ENCODE measurements around the gene HOOK2. TPM values are rescaled to one million over a fixed set of nuclear protein-coding genes. Genes with fewer than 3 reads are reported as not detected.
"Not testable (repeated sequence)": the region's sequence is repeated elsewhere in the genome, so short reads cannot be mapped to it uniquely, and the experiment has no call there.

HOOK2 gene
- total and polyA plus RNA-seq, 2 of the 8 experiments (the other 6 are each of a cell fraction or from before 2014, with no cell fraction given): 23.8 to 63.2 TPM

DNA sequence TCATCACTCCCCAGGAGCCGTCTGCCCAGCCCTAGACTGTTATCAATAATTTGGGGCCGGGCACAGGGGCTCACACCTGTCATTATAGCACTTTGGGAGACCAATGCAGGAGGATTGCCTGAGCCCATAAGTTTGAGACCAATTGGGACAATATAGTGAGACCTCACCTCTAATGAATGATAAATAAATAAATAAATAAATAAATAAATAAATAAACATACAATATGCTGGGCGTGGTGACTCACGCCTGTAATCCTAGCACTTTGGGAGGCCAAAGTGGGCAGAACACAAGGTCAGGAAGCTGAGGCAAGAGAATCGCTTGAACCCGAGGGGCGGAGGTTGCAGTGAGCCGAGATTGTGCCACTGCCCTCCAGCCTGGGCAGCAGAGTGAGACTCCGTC is 62.0 kb downstream of the HOOK2 start:
- not testable (repeated sequence) for FAIRE-seq; H3K4ac ChIP-seq (replicated peaks; ENCODE audit: insufficient read length, low read depth, low read length); H3K79me1 ChIP-seq (ENCODE audit: low read depth, low read length); H4K91ac ChIP-seq (replicated peaks; ENCODE audit: insufficient read length, low read length); H2BK5ac ChIP-seq (ENCODE audit: low read depth, low read length); H3K23ac ChIP-seq (ENCODE audit: insufficient read length); H3K56ac ChIP-seq (replicated peaks; ENCODE audit: insufficient read length, low read depth, low read length); DNase-seq (ENCODE audit: low read depth in 1 of 2, low spot score in 2 of 2); H2AFZ ChIP-seq (ENCODE audit: low read length); H3K9ac ChIP-seq (replicated peaks in 1 of 4; ENCODE audit: extremely low read depth in 1 of 4, low read depth in 3 of 4, low read length in 3 of 4); H2BK20ac ChIP-seq (ENCODE audit: low read length); H3K4me2 ChIP-seq (ENCODE audit: insufficient read depth in 1 of 2, low read depth in 2 of 2, low read length in 2 of 2); H2BK15ac ChIP-seq (ENCODE audit: low read length); H2BK12ac ChIP-seq (ENCODE audit: low read depth, low read length); H3K9me3 ChIP-seq (ENCODE audit: insufficient read depth in 2 of 2, low read depth in 1 of 2, low read length in 1 of 2); H3K27me3 ChIP-seq (replicated peaks in 1 of 4; ENCODE audit: control insufficient read depth in 3 of 4, extremely low read depth in 1 of 4, insufficient read depth in 3 of 4, low read length in 3 of 4); H4K5ac ChIP-seq (ENCODE audit: insufficient read length, low read depth, low read length); H3K14ac ChIP-seq (ENCODE audit: insufficient read length); H3K27ac ChIP-seq (ENCODE audit: low read depth, low read length); H3K23me2 ChIP-seq (ENCODE audit: low read depth, low read length); H2AK5ac ChIP-seq (ENCODE audit: low read depth, low read length); H4K8ac ChIP-seq (ENCODE audit: extremely low read depth, insufficient read depth, low read length); H2BK120ac ChIP-seq (replicated peaks; ENCODE audit: low read depth, low read length); H3K18ac ChIP-seq (ENCODE audit: extremely low read depth, low read length); H3K4me1 ChIP-seq (replicated peaks in 1 of 4; ENCODE audit: control insufficient read depth in 3 of 4, insufficient read depth in 4 of 4, low read length in 3 of 4); H3K4me3 ChIP-seq (ENCODE audit: extremely low read depth in 1 of 4, insufficient read depth in 2 of 4, low read depth in 3 of 4, low read length in 4 of 4)
- ChIA-PET POLR2A (ENCODE audit: partially characterized antibody) (interaction anchor here (0.6 to 12.9 kb wide), 7 partner anchors 9 to 51 kb away, joined by 3 to 258 read pairs (median 7); partner anchors contain the start of genes GET3 and TRIR), CTCF (ENCODE audit: partially characterized antibody) (interaction anchor here (0.8 to 13.0 kb wide), 10 partner anchors 15 to 105 kb away, joined by 3 to 81 read pairs (median 4); no protein-coding TSS in a partner anchor)
- WGBS, 2 experiments (ENCODE audit: extremely low coverage in 1 of 2, insufficient coverage in 1 of 2, insufficient read length in 1 of 2, insufficient replicate concordance in 2 of 2, low coverage in 1 of 2, low lambda C conversion rate in 2 of 2, missing lambda C conversion rate in 1 of 2): 94% methylated on average over 9 of the region's 9 CpGs; no CpG with 5 or more reads in 1 of the 2 experiments
- peaks cover 0 to 19% of the 10 kb centered on the region in 2 experiments; a peak in 2 of 4 replicates for H3K79me2 ChIP-seq (ENCODE audit: control insufficient read depth in 1 of 2, insufficient read depth in 2 of 2, low read length in 2 of 2)
- H4K20me1 ChIP-seq (replicated peaks in 1 of 2; ENCODE audit: control insufficient read depth in 1 of 2, insufficient read depth in 2 of 2, low read length in 2 of 2): peaks cover 9 to 23% of the 10 kb centered on the region in 2 experiments
- H3K36me3 ChIP-seq (ENCODE audit: control insufficient read depth in 2 of 4, insufficient read depth in 4 of 4, low read length in 3 of 4): peaks cover 40 to 71% (median 56%) of the 10 kb centered on the region in 4 experiments

Small RNAs within 50 kb of the gene (microRNA-seq; reads per million reads assigned to microRNA genes)
- gene MIR5684 (ENCODE audit: borderline microRNAs expressed in 2 of 2, borderline number of aligned reads in 2 of 2, borderline replicate concordance in 1 of 2): 0 reads per million in 2 experiments

Small RNAs within 50 kb of the gene (small RNA-seq; reads per million reads assigned to genes)
- not detected for gene MIR5684 (ENCODE audit: insufficient read depth)

Other genes with a start within 250 kb of the HOOK2 start
- 7.8 and 10.4 TPM in 2 replicates for gene ZNF564, start 224.1 kb downstream of the HOOK2 start, total RNA-seq (2021; fragmentation: NEBNext Ultra II Directional; extraction: Animal tissue kit (Norgen Biotek cat#: 25700))
- 0.89 and 0.91 TPM in 2 replicates for gene ZNF564, start 224.1 kb downstream of the HOOK2 start, polyA plus RNA-seq (2011; rRNA removed)
- gene ZNF490, start 164.7 kb downstream of the HOOK2 start, total RNA-seq (2021; fragmentation: NEBNext Ultra II Directional; extraction: Animal tissue kit (Norgen Biotek cat#: 25700)): 9.0 TPM in 2 replicates
- 1.6 and 1.7 TPM in 2 replicates for gene ZNF490, start 164.7 kb downstream of the HOOK2 start, polyA plus RNA-seq (2011; rRNA removed)
- 18.6 and 20.1 TPM in 2 replicates for gene ZNF791, start 164.6 kb downstream of the HOOK2 start, total RNA-seq (2021; fragmentation: NEBNext Ultra II Directional; extraction: Animal tissue kit (Norgen Biotek cat#: 25700))
- gene ZNF791, start 164.6 kb downstream of the HOOK2 start, polyA plus RNA-seq (2011; rRNA removed): 3.1 and 4.1 TPM in 2 replicates
- 71.1 and 76.3 TPM in 2 replicates for gene MAN2B1, start 108.8 kb downstream of the HOOK2 start, total RNA-seq (2021; fragmentation: NEBNext Ultra II Directional; extraction: Animal tissue kit (Norgen Biotek cat#: 25700))
- gene MAN2B1, start 108.8 kb downstream of the HOOK2 start, polyA plus RNA-seq (2011; rRNA removed): 55.3 and 73.6 TPM in 2 replicates
- gene WDR83, start 108.7 kb downstream of the HOOK2 start, total RNA-seq (2021; fragmentation: NEBNext Ultra II Directional; extraction: Animal tissue kit (Norgen Biotek cat#: 25700)): 15.3 and 19.6 TPM in 2 replicates
- gene WDR83, start 108.7 kb downstream of the HOOK2 start, polyA plus RNA-seq (2011; rRNA removed): 12.6 and 24.5 TPM in 2 replicates
- gene DHPS, start 93.7 kb downstream of the HOOK2 start, total RNA-seq (2021; fragmentation: NEBNext Ultra II Directional; extraction: Animal tissue kit (Norgen Biotek cat#: 25700)): 86.6 and 88.8 TPM in 2 replicates
- 99.6 and 118 TPM in 2 replicates for gene DHPS, start 93.7 kb downstream of the HOOK2 start, polyA plus RNA-seq (2011; rRNA removed)
- not detected in 2 replicates for gene GNG14, start 87.6 kb downstream of the HOOK2 start, total RNA-seq (2021; fragmentation: NEBNext Ultra II Directional; extraction: Animal tissue kit (Norgen Biotek cat#: 25700))
- not detected in 2 replicates for gene GNG14, start 87.6 kb downstream of the HOOK2 start, polyA plus RNA-seq (2011; rRNA removed)
- gene FBXW9, start 78.9 kb downstream of the HOOK2 start, total RNA-seq (2021; fragmentation: NEBNext Ultra II Directional; extraction: Animal tissue kit (Norgen Biotek cat#: 25700)): 10.8 and 11.1 TPM in 2 replicates
- 30.1 and 36.4 TPM in 2 replicates for gene FBXW9, start 78.9 kb downstream of the HOOK2 start, polyA plus RNA-seq (2011; rRNA removed)
- 110 and 112 TPM in 2 replicates for gene TNPO2, start 51.6 kb downstream of the HOOK2 start, total RNA-seq (2021; fragmentation: NEBNext Ultra II Directional; extraction: Animal tissue kit (Norgen Biotek cat#: 25700))
- 121 and 136 TPM in 2 replicates for gene TNPO2, start 51.6 kb downstream of the HOOK2 start, polyA plus RNA-seq (2011; rRNA removed)
- 149 and 156 TPM in 2 replicates for gene TRIR, start 40.9 kb downstream of the HOOK2 start, total RNA-seq (2021; fragmentation: NEBNext Ultra II Directional; extraction: Animal tissue kit (Norgen Biotek cat#: 25700))
- gene TRIR, start 40.9 kb downstream of the HOOK2 start, polyA plus RNA-seq (2011; rRNA removed): 130 and 167 TPM in 2 replicates
- gene GET3, start 38.1 kb downstream of the HOOK2 start, total RNA-seq (2021; fragmentation: NEBNext Ultra II Directional; extraction: Animal tissue kit (Norgen Biotek cat#: 25700)): 105 and 106 TPM in 2 replicates
- 297 and 304 TPM in 2 replicates for gene GET3, start 38.1 kb downstream of the HOOK2 start, polyA plus RNA-seq (2011; rRNA removed)
- 4.6 TPM in 2 replicates for gene BEST2, start 23.8 kb downstream of the HOOK2 start, total RNA-seq (2021; fragmentation: NEBNext Ultra II Directional; extraction: Animal tissue kit (Norgen Biotek cat#: 25700))
- gene BEST2, start 23.8 kb downstream of the HOOK2 start, polyA plus RNA-seq (2011; rRNA removed): 7.3 and 11.6 TPM in 2 replicates
- gene JUNB, start 15.9 kb upstream of the HOOK2 start, total RNA-seq (2021; fragmentation: NEBNext Ultra II Directional; extraction: Animal tissue kit (Norgen Biotek cat#: 25700)): 7.4 and 8.6 TPM in 2 replicates
- gene JUNB, start 15.9 kb upstream of the HOOK2 start, polyA plus RNA-seq (2011; rRNA removed): 10.0 and 14.1 TPM in 2 replicates
- gene PRDX2, start 26.2 kb upstream of the HOOK2 start, total RNA-seq (2021; fragmentation: NEBNext Ultra II Directional; extraction: Animal tissue kit (Norgen Biotek cat#: 25700)): 380 and 404 TPM in 2 replicates
- gene PRDX2, start 26.2 kb upstream of the HOOK2 start, polyA plus RNA-seq (2011; rRNA removed): 748 and 904 TPM in 2 replicates
- 41.3 and 42.3 TPM in 2 replicates for gene THSD8, start 26.5 kb upstream of the HOOK2 start, total RNA-seq (2021; fragmentation: NEBNext Ultra II Directional; extraction: Animal tissue kit (Norgen Biotek cat#: 25700))
- 3.4 and 8.2 TPM in 2 replicates for gene THSD8, start 26.5 kb upstream of the HOOK2 start, polyA plus RNA-seq (2011; rRNA removed)
- 67.5 and 67.9 TPM in 2 replicates for gene RNASEH2A, start 31.0 kb upstream of the HOOK2 start, total RNA-seq (2021; fragmentation: NEBNext Ultra II Directional; extraction: Animal tissue kit (Norgen Biotek cat#: 25700))
- gene RNASEH2A, start 31.0 kb upstream of the HOOK2 start, polyA plus RNA-seq (2011; rRNA removed): 120 and 141 TPM in 2 replicates
- gene RTBDN, start 59.0 kb upstream of the HOOK2 start, total RNA-seq (2021; fragmentation: NEBNext Ultra II Directional; extraction: Animal tissue kit (Norgen Biotek cat#: 25700)): 4.8 and 5.8 TPM in 2 replicates
- 4.0 and 4.4 TPM in 2 replicates for gene RTBDN, start 59.0 kb upstream of the HOOK2 start, polyA plus RNA-seq (2011; rRNA removed)
- 25.2 and 28.3 TPM in 2 replicates for gene MAST1, start 63.0 kb upstream of the HOOK2 start, total RNA-seq (2021; fragmentation: NEBNext Ultra II Directional; extraction: Animal tissue kit (Norgen Biotek cat#: 25700))
- gene MAST1, start 63.0 kb upstream of the HOOK2 start, polyA plus RNA-seq (2011; rRNA removed): 15.6 and 27.5 TPM in 2 replicates
- 32.9 and 33.2 TPM in 2 replicates for gene DNASE2, start 105.9 kb upstream of the HOOK2 start, total RNA-seq (2021; fragmentation: NEBNext Ultra II Directional; extraction: Animal tissue kit (Norgen Biotek cat#: 25700))
- 48.2 and 58.2 TPM in 2 replicates for gene DNASE2, start 105.9 kb upstream of the HOOK2 start, polyA plus RNA-seq (2011; rRNA removed)
- gene KLF1, start 111.6 kb upstream of the HOOK2 start, total RNA-seq (2021; fragmentation: NEBNext Ultra II Directional; extraction: Animal tissue kit (Norgen Biotek cat#: 25700)): 0.59 and 0.84 TPM in 2 replicates
- gene KLF1, start 111.6 kb upstream of the HOOK2 start, polyA plus RNA-seq (2011; rRNA removed): 0.91 and 1.0 TPM in 2 replicates
- 63.8 and 67.3 TPM in 2 replicates for gene GCDH, start 115.6 kb upstream of the HOOK2 start, total RNA-seq (2021; fragmentation: NEBNext Ultra II Directional; extraction: Animal tissue kit (Norgen Biotek cat#: 25700))
- gene GCDH, start 115.6 kb upstream of the HOOK2 start, polyA plus RNA-seq (2011; rRNA removed): 89.4 and 134 TPM in 2 replicates
- 0.46 and 0.97 TPM in 2 replicates for gene SYCE2, start 143.7 kb upstream of the HOOK2 start, total RNA-seq (2021; fragmentation: NEBNext Ultra II Directional; extraction: Animal tissue kit (Norgen Biotek cat#: 25700))
- gene SYCE2, start 143.7 kb upstream of the HOOK2 start, polyA plus RNA-seq (2011; rRNA removed): 0.69 and 0.71 TPM in 2 replicates
- gene FARSA, start 158.2 kb upstream of the HOOK2 start, total RNA-seq (2021; fragmentation: NEBNext Ultra II Directional; extraction: Animal tissue kit (Norgen Biotek cat#: 25700)): 103 and 108 TPM in 2 replicates
- gene FARSA, start 158.2 kb upstream of the HOOK2 start, polyA plus RNA-seq (2011; rRNA removed): 61.0 and 100 TPM in 2 replicates
- gene CALR, start 163.1 kb upstream of the HOOK2 start, total RNA-seq (2021; fragmentation: NEBNext Ultra II Directional; extraction: Animal tissue kit (Norgen Biotek cat#: 25700)): 1,155 and 1,177 TPM in 2 replicates
- gene CALR, start 163.1 kb upstream of the HOOK2 start, polyA plus RNA-seq (2011; rRNA removed): 418 and 591 TPM in 2 replicates
- 73.3 and 76.1 TPM in 2 replicates for gene RAD23A, start 170.3 kb upstream of the HOOK2 start, total RNA-seq (2021; fragmentation: NEBNext Ultra II Directional; extraction: Animal tissue kit (Norgen Biotek cat#: 25700))
- gene RAD23A, start 170.3 kb upstream of the HOOK2 start, polyA plus RNA-seq (2011; rRNA removed): 40.0 and 80.1 TPM in 2 replicates
- gene GADD45GIP1, start 181.7 kb upstream of the HOOK2 start, total RNA-seq (2021; fragmentation: NEBNext Ultra II Directional; extraction: Animal tissue kit (Norgen Biotek cat#: 25700)): 42.2 and 45.5 TPM in 2 replicates
- gene GADD45GIP1, start 181.7 kb upstream of the HOOK2 start, polyA plus RNA-seq (2011; rRNA removed): 42.6 and 58.5 TPM in 2 replicates
- gene DAND5, start 194.0 kb upstream of the HOOK2 start, total RNA-seq (2021; fragmentation: NEBNext Ultra II Directional; extraction: Animal tissue kit (Norgen Biotek cat#: 25700)): 0.17 and 0.25 TPM in 2 replicates
- 0.13 and 0.14 TPM in 2 replicates for gene DAND5, start 194.0 kb upstream of the HOOK2 start, polyA plus RNA-seq (2011; rRNA removed)
- 0.20 and 0.27 TPM in 2 replicates for gene NFIX, start 219.9 kb upstream of the HOOK2 start, total RNA-seq (2021; fragmentation: NEBNext Ultra II Directional; extraction: Animal tissue kit (Norgen Biotek cat#: 25700))
- gene NFIX, start 219.9 kb upstream of the HOOK2 start, polyA plus RNA-seq (2011; rRNA removed): 0.03 and 0.08 TPM in 2 replicates